Esophagus squamous epithelium (tissue), 5 donors: ENCODE measurements around the gene PTRH1. TPM values are rescaled to one million over a fixed set of nuclear protein-coding genes. Genes with fewer than 3 reads are reported as not detected.

Experiments
- DNase-seq: peaks from one replicate; lab custom pipeline; 2025; lab: John Stamatoyannopoulos, UW
- H3K27ac ChIP-seq, 4 donors: fragments of 200-600 bp; sonication (generic); one replicate each; pipeline ENCODE4 v1.5.1; 2016 to 2019; ENCODE audit warnings: mild to moderate bottlenecking in 1 of 4
- H3K27me3 ChIP-seq, 4 donors: fragments of 200-600 bp; sonication (generic); 1 replicate in 3 of 4; 2 replicates in 1 of 4; pipeline versions ENCODE4 v1.5.1 to v1.6.0; 2017 to 2021; ENCODE audit warnings: antibody characterized with exemption in 1 of 4
- H3K36me3 ChIP-seq, 3 donors: fragments of 200-600 bp; sonication (generic); one replicate each; pipeline ENCODE4 v1.5.1; 2016 to 2019
- H3K4me1 ChIP-seq, 3 donors: fragments of 200-600 bp; sonication (generic); one replicate each; pipeline ENCODE4 v1.5.1; 2017 to 2019
- H3K4me3 ChIP-seq, 4 donors: fragments of 200-600 bp; sonication (generic); 1 replicate in 3 of 4; 2 replicates in 1 of 4; pipeline ENCODE4 v1.5.1; 2016 to 2019; ENCODE audit warnings: mild to moderate bottlenecking in 2 of 4, moderate library complexity in 1 of 4
- H3K9me3 ChIP-seq, 3 donors: fragments of 200-600 bp; sonication (generic); one replicate each; pipeline ENCODE4 v1.5.1; 2016 to 2019
- CTCF ChIP-seq, 6 experiments: fragments of 450-650 bp in 4 of 6; fragments of 200-600 bp in 2 of 6; sonication (generic) in 2 of 6; IDR thresholded peaks; one replicate each; pipeline ENCODE4 v1.5.1; 2016 to 2019; ENCODE audit warnings: antibody characterized with exemption in 6 of 6, mild to moderate bottlenecking in 4 of 6, moderate library complexity in 4 of 6
- POLR2A ChIP-seq, 4 donors: fragments of 450-650 bp; IDR thresholded peaks; one replicate each; pipeline ENCODE4 v1.6.1; 2017; ENCODE audit warnings: antibody characterized with exemption in 4 of 4, mild to moderate bottlenecking in 4 of 4, moderate library complexity in 3 of 4
- WGBS, 2 donors: methylation state at CpG; one replicate each; pipeline ENCODE4 v1.1.5; 2018; 5-methylcytosine and 5-hydroxymethylcytosine counted together
- intact Hi-C: fragments of 100-400 bp; cut with DNase I; formaldehyde crosslinking; loops from one replicate; pipeline ENCODE4 v1.15.0; 2022
- total RNA-seq, 4 donors: library from RNA; depleted of rRNA; stranded (reverse); fragments of >200 nt; gene quantifications; one replicate each; pipeline ENCODE4 v1.1.0, GENCODE V29; 2016
- donor health status: DM: yes; HTN: yes; CAD: no.

PTRH1 gene
- total RNA-seq, 4 donors from 2014 or later = 4.5 to 12.6 (median 11.6) TPM

GRCh38 chr9:127667906-127668305 lies 47.6 kb downstream of the PTRH1 start:
- H3K36me3 ChIP-seq = peaks cover 0 to 81% (median 5%) of the 10 kb centered on the region in 3 donors
- no peak for DNase-seq
- no peaks in the 10 kb centered on the region for H3K9me3 ChIP-seq
- peaks cover 0 to 12% (median 0%) of the 10 kb centered on the region in 3 donors for H3K4me1 ChIP-seq
- TF ChIP-seq CTCF (IDR thresholded peaks at IDR 0.05) (no peak), POLR2A (IDR thresholded peaks at IDR 0.05) (no peak)
- H3K4me3 ChIP-seq = no peak overlapping the region
- no peaks in the 10 kb centered on the region for H3K27me3 ChIP-seq
- 76 to 95% methylated on average over 11 to 16 of the region's 18 CpGs for WGBS, 2 donors
- peak overlapping the region in 2 of 4 donors; percentile 27 to 29 for H3K27ac ChIP-seq
- intact Hi-C loops = no loop called here

GRCh38 chr9:127667127-127667844 lies 48.2 kb downstream of the PTRH1 start:
- no peak for TF ChIP-seq CTCF (IDR thresholded peaks at IDR 0.05)
- no peak for TF ChIP-seq POLR2A (IDR thresholded peaks at IDR 0.05)
- no peaks in the 10 kb centered on the region for H3K27me3 ChIP-seq
- peak overlapping the region in 2 of 4 donors; percentile 27 to 29 for H3K27ac ChIP-seq
- DNase-seq = no peak
- H3K4me1 ChIP-seq = peaks cover 0 to 12% (median 0%) of the 10 kb centered on the region in 3 donors
- peaks cover 0 to 81% (median under 1%) of the 10 kb centered on the region in 3 donors for H3K36me3 ChIP-seq
- 68 to 72% methylated on average over 3 of the region's 3 CpGs for WGBS, 2 donors
- intact Hi-C loops = no loop called here
- H3K4me3 ChIP-seq = no peak overlapping the region
- no peaks in the 10 kb centered on the region for H3K9me3 ChIP-seq

- H3K4me1 ChIP-seq = peaks cover 0 to 12% (median 0%) of the 10 kb centered on the region in 3 donors
- peaks cover 0 to 80% (median 5%) of the 10 kb centered on the region in 3 donors for H3K36me3 ChIP-seq
- no peaks in the 10 kb centered on the region for H3K9me3 ChIP-seq
- intact Hi-C loops = no loop called here
- no peaks in the 10 kb centered on the region for H3K27me3 ChIP-seq
- DNase-seq = no peak
- TF ChIP-seq CTCF (IDR thresholded peaks at IDR 0.05) (no peak), POLR2A (IDR thresholded peaks at IDR 0.05) (no peak)
- 56 to 75% methylated on average over 5 to 10 of the region's 10 CpGs for WGBS, 2 donors
- H3K27ac ChIP-seq = peak overlapping the region in 3 of 4 donors; percentile 18 to 32 (median 22)
- no peak overlapping the region for H3K4me3 ChIP-seq
Measured at GRCh38 chr9:127664678-127665507, 50.6 kb downstream of the PTRH1 start.

GRCh38 chr9:127664324-127664677 lies 51.2 kb downstream of the PTRH1 start:
- Histone ChIP-seq H3K4me3 (no peak overlapping the region), H3K27ac (peak overlapping the region in 3 of 4 donors; percentile 18 to 32 (median 22)), H3K36me3 (peaks cover 0 to 81% (median 5%) of the 10 kb centered on the region in 3 donors), H3K27me3 (no peaks in the 10 kb centered on the region), H3K4me1 (peaks cover 0 to 12% (median 0%) of the 10 kb centered on the region in 3 donors), H3K9me3 (no peaks in the 10 kb centered on the region)
- intact Hi-C loops = no loop called here
- WGBS, 2 donors = 84 to 90% methylated on average over 6 of the region's 7 CpGs
- TF ChIP-seq CTCF (IDR thresholded peaks at IDR 0.05) (no peak), POLR2A (IDR thresholded peaks at IDR 0.05) (no peak)
- no peak for DNase-seq

Other genes starting within 250 kb of the PTRH1 start
- gene STXBP1, start 103.4 kb downstream of the PTRH1 start, total RNA-seq = 10 to 100 TPM in 2 of 4 donors, 1 to 10 TPM in 2; 4.7 to 36.1 (median 12.2) TPM
- under 1 TPM in 1 of 4 donors, not detected in 3; 0.19 TPM for gene CFAP157, start 8.7 kb downstream of the PTRH1 start, total RNA-seq
- under 1 TPM in 2 of 4 donors, not detected in 2; under 0.01 to 0.23 TPM for gene TTC16, start 416 bp upstream of the PTRH1 start, total RNA-seq
- gene TOR2A, start 19.6 kb upstream of the PTRH1 start, total RNA-seq = 10 to 100 TPM; 10.7 to 12.5 (median 11.5) TPM
- gene SH2D3C, start 63.0 kb upstream of the PTRH1 start, total RNA-seq = 1 to 10 TPM in 3 of 4 donors, under 1 TPM in 1; 0.38 to 4.8 (median 2.8) TPM
- gene CDK9, start 70.4 kb upstream of the PTRH1 start, total RNA-seq = 10 to 100 TPM; 22.3 to 53.2 (median 41.2) TPM
- gene FPGS, start 87.2 kb upstream of the PTRH1 start, total RNA-seq = 10 to 100 TPM; 38.2 to 52.0 (median 47.0) TPM
- gene ENG, start 139.0 kb upstream of the PTRH1 start, total RNA-seq = 10 to 100 TPM in 3 of 4 donors, 1 to 10 TPM in 1; 7.2 to 32.8 (median 18.0) TPM
- 10 to 100 TPM; 11.1 to 36.1 (median 26.8) TPM for gene AK1, start 162.0 kb upstream of the PTRH1 start, total RNA-seq
- gene ST6GALNAC6, start 183.9 kb upstream of the PTRH1 start, total RNA-seq = 10 to 100 TPM; 14.5 to 69.4 (median 26.1) TPM
- 10 to 100 TPM; 12.5 to 33.0 (median 23.8) TPM for gene ST6GALNAC4, start 201.4 kb upstream of the PTRH1 start, total RNA-seq
- gene PIP5KL1, start 215.1 kb upstream of the PTRH1 start, total RNA-seq = 1 to 10 TPM in 3 of 4 donors, not detected in 1; 3.1 to 4.6 (median 3.6) TPM
- gene DPM2, start 222.2 kb upstream of the PTRH1 start, total RNA-seq = 10 to 100 TPM; 12.5 to 18.5 (median 15.7) TPM